SK-N-MC (cell line): ENCODE measurements around the gene CGNL1.

Source experiments
- DNase-seq: peaks from one replicate; pipeline ENCODE4 v3.0.0-alpha.2; 2011; ENCODE audit warnings: low read depth, low spot score
- H3K27ac ChIP-seq: fragments of 200-600 bp; sonication (generic); 2 replicates; pipeline ENCODE4 v1.5.1; 2016; ENCODE audit warnings: mixed run types
- H3K36me3 ChIP-seq: fragments of 200-600 bp; sonication (generic); 2 replicates; pipeline ENCODE4 v1.6.1; 2017; ENCODE audit warnings: antibody characterized with exemption, low read length, mixed read lengths; ENCODE audit not compliant: insufficient read depth
- H3K4me3 ChIP-seq: fragments of 200-600 bp; sonication (generic); 2 replicates; pipeline ENCODE4 v1.5.1; 2016
- H3K9ac ChIP-seq: fragments of 200-600 bp; sonication (generic); 2 replicates; pipeline ENCODE4 v1.8.0; 2017; ENCODE audit warnings: mixed run types, mixed read lengths; ENCODE audit not compliant: insufficient read length
- H3K9me3 ChIP-seq: fragments of 200-600 bp; sonication (generic); 2 replicates; pipeline ENCODE4 v1.6.1; 2017; ENCODE audit warnings: low read depth, mild to moderate bottlenecking, antibody characterized with exemption, low read length, moderate library complexity, mixed read lengths
- EZH2 ChIP-seq: fragments of 200-600 bp; sonication (generic); IDR thresholded peaks from one replicate; pipeline ENCODE4 v1.6.1; 2017; ENCODE audit warnings: antibody characterized with exemption
- FOXP2 ChIP-seq: optimal IDR thresholded peaks from 2 replicates; pipeline ENCODE3; 2011; ENCODE audit warnings: mild to moderate bottlenecking, moderate library complexity; ENCODE audit not compliant: insufficient read depth; ENCODE audit errors: extremely low read length, control extremely low read depth
- POLR2AphosphoS5 ChIP-seq: IDR thresholded peaks from 2 replicates; pipeline ENCODE4 v1.6.1; 2012; ENCODE audit warnings: mild to moderate bottlenecking, low read depth, low read length, borderline replicate concordance

CGNL1 gene

GRCh38 chr15:57596978-57597377, 220.7 kb downstream of the CGNL1 start:
- no peaks in the 10 kb centered on the region for H3K9me3 ChIP-seq
- no peak for DNase-seq
- H3K36me3 ChIP-seq, result no peaks in the 10 kb centered on the region
- H3K4me3 ChIP-seq, result no peak overlapping the region
- TF ChIP-seq FOXP2 (no peak), POLR2AphosphoS5 (no peak), EZH2 (no peak)
- H3K27ac ChIP-seq, result no peak overlapping the region
- H3K9ac ChIP-seq, result no peak overlapping the region

DNA sequence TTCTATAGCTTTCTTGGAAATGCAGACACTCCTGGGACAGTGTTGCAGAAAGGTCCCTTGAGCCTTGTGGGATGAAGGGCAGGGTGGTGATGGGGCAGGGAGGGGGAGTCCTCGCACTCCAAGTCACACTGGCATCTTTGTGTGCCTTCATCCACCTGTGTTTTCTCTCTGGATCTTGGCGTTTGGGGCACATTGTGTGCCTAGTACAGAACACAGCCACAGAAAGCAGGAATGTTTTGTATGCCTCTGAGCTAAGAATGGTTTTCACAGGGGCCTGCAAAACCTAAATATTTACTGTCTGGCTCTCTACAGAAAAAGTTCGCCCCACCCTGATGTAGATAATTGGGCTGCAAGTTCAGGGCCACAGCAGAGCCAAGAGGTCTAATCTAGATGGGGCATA, 221.1 kb downstream of the CGNL1 start:
- Histone ChIP-seq H3K36me3 (no peaks in the 10 kb centered on the region), H3K9ac (no peak overlapping the region), H3K4me3 (no peak overlapping the region), H3K9me3 (no peaks in the 10 kb centered on the region), H3K27ac (no peak overlapping the region)
- TF ChIP-seq FOXP2 (no peak), POLR2AphosphoS5 (no peak), EZH2 (no peak)
- no peak for DNase-seq

DNA sequence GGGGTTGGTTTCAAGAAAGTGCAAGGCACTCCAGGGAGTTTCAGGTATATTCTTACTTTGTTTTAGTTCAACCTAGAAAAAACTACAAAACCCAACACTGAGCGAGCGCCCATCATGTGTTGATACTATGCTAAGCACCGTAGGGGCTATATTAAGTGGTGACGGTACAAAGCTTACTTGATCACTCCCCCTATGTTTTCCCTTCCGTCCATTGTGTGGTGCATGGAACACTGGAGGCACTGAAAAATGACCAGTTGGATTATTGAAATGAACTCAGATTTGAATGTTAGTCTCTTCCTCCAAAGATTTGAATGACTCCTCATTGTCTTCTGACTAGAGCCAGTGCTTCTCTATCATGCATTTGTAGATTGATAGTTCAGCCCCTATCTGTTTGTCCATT, 222.0 kb downstream of the CGNL1 start:
- no peak overlapping the region for H3K4me3 ChIP-seq
- H3K27ac ChIP-seq, result no peak overlapping the region
- no peak for DNase-seq
- no peaks in the 10 kb centered on the region for H3K36me3 ChIP-seq
- no peaks in the 10 kb centered on the region for H3K9me3 ChIP-seq
- no peak overlapping the region for H3K9ac ChIP-seq
- TF ChIP-seq EZH2, result no peak
- no peak for TF ChIP-seq POLR2AphosphoS5
- no peak for TF ChIP-seq FOXP2

- Histone ChIP-seq H3K9me3 (no peaks in the 10 kb centered on the region), H3K4me3 (no peak overlapping the region), H3K27ac (no peak overlapping the region), H3K36me3 (no peaks in the 10 kb centered on the region), H3K9ac (no peak overlapping the region)
- no peak for DNase-seq
- TF ChIP-seq EZH2 (no peak), FOXP2 (no peak), POLR2AphosphoS5 (no peak)
These were observed 223.0 kb downstream of the CGNL1 start for GRCh38 chr15:57599296-57599810.

- TF ChIP-seq EZH2 (no peak), POLR2AphosphoS5 (no peak), FOXP2 (no peak)
- Histone ChIP-seq H3K4me3 (no peak overlapping the region), H3K36me3 (no peaks in the 10 kb centered on the region), H3K27ac (no peak overlapping the region), H3K9me3 (no peaks in the 10 kb centered on the region), H3K9ac (no peak overlapping the region)
- DNase-seq, result no peak
These were observed 223.9 kb downstream of the CGNL1 start for GRCh38 chr15:57600197-57600596.
